H9 (cell line): ENCODE results near the gene C2orf49. TPM values are rescaled to one million over a fixed set of nuclear protein-coding genes. Genes with fewer than 3 reads are reported as not detected.

ENCODE experiments used
- DNase-seq: peaks from one replicate; pipeline ENCODE4 v3.0.0-alpha.2; 2017
- H2AFZ ChIP-seq: one replicate; pipeline ENCODE4 v1.6.1; 2013; ENCODE audit warnings: mild to moderate bottlenecking, low read length, control low read depth, moderate library complexity
- H2AK5ac ChIP-seq: 2 replicates; pipeline ENCODE4 v1.6.1; 2013; ENCODE audit warnings: low read length, control low read depth, mixed read lengths; ENCODE audit not compliant: insufficient read length
- H2BK120ac ChIP-seq: one replicate; pipeline ENCODE4 v1.6.1; 2013; ENCODE audit warnings: low read depth, mild to moderate bottlenecking, low read length, control low read depth, inconsistent platforms; ENCODE audit not compliant: poor library complexity, severe bottlenecking
- H2BK12ac ChIP-seq: 2 replicates; pipeline ENCODE4 v1.6.1; 2013; ENCODE audit warnings: low read length, control low read depth, mixed read lengths, low read depth; ENCODE audit not compliant: insufficient read length
- H2BK15ac ChIP-seq: 2 replicates; pipeline ENCODE4 v1.6.1; 2013; ENCODE audit warnings: low read depth, low read length, control low read depth
- H2BK20ac ChIP-seq: one replicate; pipeline ENCODE4 v1.6.1; 2013; ENCODE audit warnings: low read depth, mild to moderate bottlenecking, low read length, control low read depth, inconsistent platforms; ENCODE audit not compliant: poor library complexity, severe bottlenecking
- H2BK5ac ChIP-seq: 2 replicates; pipeline ENCODE4 v1.6.1; 2013; ENCODE audit warnings: low read length, control low read depth, mixed read lengths; ENCODE audit not compliant: insufficient read length
- H3K14ac ChIP-seq: 2 replicates; pipeline ENCODE4 v1.6.1; 2013; ENCODE audit warnings: low read length, control low read depth; ENCODE audit not compliant: insufficient read depth
- H3K18ac ChIP-seq: 2 replicates; pipeline ENCODE4 v1.6.1; 2013; ENCODE audit warnings: low read depth, mild to moderate bottlenecking, mixed read lengths, low read length, control low read depth; ENCODE audit not compliant: insufficient read length
- H3K23ac ChIP-seq: 2 replicates; pipeline ENCODE4 v1.6.1; 2013; ENCODE audit warnings: low read length, control low read depth, mixed read lengths, low read depth; ENCODE audit not compliant: insufficient read length
- H3K23me2 ChIP-seq: 2 replicates; pipeline ENCODE4 v1.6.1; 2013; ENCODE audit warnings: low read depth, mild to moderate bottlenecking, mixed read lengths, low read length, control low read depth; ENCODE audit not compliant: insufficient read length, poor library complexity, severe bottlenecking
- H3K27ac ChIP-seq: 2 replicates; pipeline ENCODE4 v1.5.1; 2013; ENCODE audit warnings: low read length, control low read depth, mixed read lengths, low read depth; ENCODE audit not compliant: insufficient read length
- H3K27me3 ChIP-seq: 2 replicates; pipeline ENCODE4 v1.6.1; 2013; ENCODE audit warnings: low read length, control low read depth, inconsistent platforms; ENCODE audit not compliant: insufficient read depth
- H3K4ac ChIP-seq: 2 replicates; pipeline ENCODE4 v1.6.1; 2013; ENCODE audit warnings: low read depth, mild to moderate bottlenecking, control low read depth, inconsistent platforms, low read length, moderate library complexity
- H3K4me1 ChIP-seq: 2 replicates; pipeline ENCODE4 v1.6.1; 2013; ENCODE audit warnings: low read length, control low read depth, inconsistent platforms; ENCODE audit not compliant: insufficient read depth
- H3K4me2 ChIP-seq: 2 replicates; pipeline ENCODE4 v1.6.1; 2013; ENCODE audit warnings: low read length, control low read depth, mixed read lengths; ENCODE audit not compliant: insufficient read length, insufficient read depth
- H3K56ac ChIP-seq: 2 replicates; pipeline ENCODE4 v1.6.1; 2013; ENCODE audit warnings: low read depth, mild to moderate bottlenecking, mixed read lengths, low read length, control low read depth; ENCODE audit not compliant: insufficient read length
- H3K79me1 ChIP-seq: 2 replicates; pipeline ENCODE4 v1.6.1; 2013; ENCODE audit warnings: low read depth, mild to moderate bottlenecking, moderate library complexity, low read length, control low read depth, inconsistent platforms; ENCODE audit not compliant: insufficient read depth, poor library complexity, severe bottlenecking
- H3K79me2 ChIP-seq: 2 replicates; pipeline ENCODE4 v1.6.1; 2013; ENCODE audit warnings: low read length, control low read depth, inconsistent platforms; ENCODE audit not compliant: insufficient read depth
- H3K9ac ChIP-seq: 2 replicates; pipeline ENCODE4 v1.6.1; 2013; ENCODE audit warnings: low read length, control low read depth, mixed read lengths; ENCODE audit not compliant: insufficient read length; ENCODE audit errors: extremely low read depth
- H3K9me3 ChIP-seq: one replicate; pipeline ENCODE4 v1.6.1; 2013; ENCODE audit warnings: low read depth, low read length, inconsistent platforms; ENCODE audit not compliant: control insufficient read depth
- H3T11ph ChIP-seq: one replicate; pipeline ENCODE4 v1.6.1; 2013; ENCODE audit warnings: mild to moderate bottlenecking, low read length, control low read depth, inconsistent platforms
- H4K20me1 ChIP-seq: one replicate; pipeline ENCODE4 v1.6.1; 2013; ENCODE audit not compliant: control insufficient read depth, insufficient read length, insufficient read depth
- H4K5ac ChIP-seq: 2 replicates; pipeline ENCODE4 v1.6.1; 2013; ENCODE audit warnings: low read depth, mild to moderate bottlenecking, mixed read lengths, low read length, control low read depth; ENCODE audit not compliant: insufficient read length
- H4K8ac ChIP-seq: replicated peaks from 2 replicates; pipeline ENCODE4 v1.6.1; 2013; ENCODE audit warnings: low read length, control low read depth, mixed read lengths, low read depth; ENCODE audit not compliant: insufficient read length
- H4K91ac ChIP-seq: 2 replicates; pipeline ENCODE4 v1.6.1; 2013; ENCODE audit warnings: low read depth, mild to moderate bottlenecking, moderate library complexity, mixed read lengths, low read length, control low read depth; ENCODE audit not compliant: insufficient read length
- H3K27ac Mint-ChIP-seq, 3 experiments: 2 replicates in 2 of 3; 3 replicates in 1 of 3; pipeline ENCODE4 v1.8.0; 2020 to 2021; ENCODE audit warnings: mixed read lengths in 3 of 3, mild to moderate bottlenecking in 1 of 3, moderate library complexity in 1 of 3
- H3K27me3 Mint-ChIP-seq: 2 replicates; pipeline ENCODE4 v1.8.0; 2021; ENCODE audit warnings: low read depth, mild to moderate bottlenecking, moderate library complexity, mixed read lengths
- H3K36me3 Mint-ChIP-seq, 3 experiments: 2 replicates in 2 of 3; 3 replicates in 1 of 3; pipeline ENCODE4 v1.8.0; 2020 to 2021; ENCODE audit warnings: low read depth in 3 of 3, mixed read lengths in 3 of 3; ENCODE audit not compliant: insufficient read depth in 1 of 3
- H3K4me1 Mint-ChIP-seq, 2 experiments: 2 replicates each; pipeline ENCODE4 v1.8.0; 2020; ENCODE audit warnings: mixed read lengths in 2 of 2
- H3K4me3 Mint-ChIP-seq, 2 experiments: 2 replicates in 1 of 2; 3 replicates in 1 of 2; pipeline ENCODE4 v1.8.0; 2020 to 2021; ENCODE audit warnings: mild to moderate bottlenecking in 2 of 2, mixed read lengths in 2 of 2, moderate library complexity in 1 of 2
- H3K9me3 Mint-ChIP-seq, 2 experiments: 2 replicates in 1 of 2; 3 replicates in 1 of 2; pipeline ENCODE4 v1.8.0; 2020; ENCODE audit warnings: mild to moderate bottlenecking in 2 of 2, mixed read lengths in 2 of 2, moderate library complexity in 1 of 2
- WGBS: extraction: QIAGEN DNeasy Blood & Tissue Kit; methylation state at CpG from one replicate; pipeline ENCODE4 v1.1.7; 2013; ENCODE audit warnings: missing lambda C conversion rate, low lambda C conversion rate, mixed read lengths; ENCODE audit not compliant: insufficient read length; ENCODE audit errors: extremely low coverage; 5-methylcytosine and 5-hydroxymethylcytosine counted together
- total RNA-seq: library from RNA; stranded (reverse); gene quantifications from 2 replicates; pipeline ENCODE4 v1.2.1, GENCODE V29; 2021
- TF ChIP-seq, protein P1 (sequence below): fragments of 200-600 bp; sonication (generic); conservative IDR thresholded peaks from 3 replicates; pipeline ENCODE4 v1.8.0; 2021; ENCODE audit warnings: antibody characterized with exemption, mild to moderate bottlenecking

The C2orf49 gene
- total RNA-seq, 1 experiment from 2014 or later, result 18.8 TPM

DNA sequence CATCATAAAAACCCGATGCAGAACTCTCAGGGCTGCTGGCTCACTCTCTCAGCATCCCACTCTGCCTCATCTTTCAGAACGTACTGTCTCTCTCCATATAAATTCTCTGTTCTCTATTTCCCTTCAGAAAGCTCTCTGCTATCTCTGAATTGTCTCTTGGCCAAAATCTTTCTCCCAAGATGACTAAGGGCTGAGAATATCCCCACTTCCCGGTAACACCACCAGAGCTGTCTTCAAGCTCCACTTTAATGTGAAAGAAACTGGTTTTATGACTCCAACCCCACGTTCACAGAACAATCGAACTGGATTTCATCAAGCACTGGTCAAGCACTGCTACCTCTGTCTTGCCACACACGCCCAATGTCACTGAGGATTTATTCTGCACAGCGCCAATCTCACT lies 30.2 kb upstream of the C2orf49 start:
- no peak overlapping the region for H2BK15ac ChIP-seq
- no peak overlapping the region for H3K4me3 Mint-ChIP-seq
- H3K27ac Mint-ChIP-seq, result no peak overlapping the region
- H3K9me3 Mint-ChIP-seq, result no peaks in the 10 kb centered on the region
- no peak overlapping the region for H4K91ac ChIP-seq
- no peak overlapping the region for H3K27ac ChIP-seq
- H3K27me3 ChIP-seq, result no peaks in the 10 kb centered on the region
- H4K20me1 ChIP-seq, result no peaks in the 10 kb centered on the region
- no peak overlapping the region for H3K23ac ChIP-seq
- H2BK20ac ChIP-seq, result no peak overlapping the region
- WGBS, result no CpG with 5 or more reads among the region's 7 CpGs
- H3K79me2 ChIP-seq, result no peaks in the 10 kb centered on the region; the same call in 1 of the 2 replicates
- no peak overlapping the region for H4K5ac ChIP-seq
- no peak overlapping the region for H3K9ac ChIP-seq
- no peak overlapping the region for H2BK120ac ChIP-seq
- H3T11ph ChIP-seq, result no peak overlapping the region
- H2AK5ac ChIP-seq, result no peak overlapping the region
- H4K8ac ChIP-seq, result no peak overlapping the region
- TF ChIP-seq, protein P1, sequence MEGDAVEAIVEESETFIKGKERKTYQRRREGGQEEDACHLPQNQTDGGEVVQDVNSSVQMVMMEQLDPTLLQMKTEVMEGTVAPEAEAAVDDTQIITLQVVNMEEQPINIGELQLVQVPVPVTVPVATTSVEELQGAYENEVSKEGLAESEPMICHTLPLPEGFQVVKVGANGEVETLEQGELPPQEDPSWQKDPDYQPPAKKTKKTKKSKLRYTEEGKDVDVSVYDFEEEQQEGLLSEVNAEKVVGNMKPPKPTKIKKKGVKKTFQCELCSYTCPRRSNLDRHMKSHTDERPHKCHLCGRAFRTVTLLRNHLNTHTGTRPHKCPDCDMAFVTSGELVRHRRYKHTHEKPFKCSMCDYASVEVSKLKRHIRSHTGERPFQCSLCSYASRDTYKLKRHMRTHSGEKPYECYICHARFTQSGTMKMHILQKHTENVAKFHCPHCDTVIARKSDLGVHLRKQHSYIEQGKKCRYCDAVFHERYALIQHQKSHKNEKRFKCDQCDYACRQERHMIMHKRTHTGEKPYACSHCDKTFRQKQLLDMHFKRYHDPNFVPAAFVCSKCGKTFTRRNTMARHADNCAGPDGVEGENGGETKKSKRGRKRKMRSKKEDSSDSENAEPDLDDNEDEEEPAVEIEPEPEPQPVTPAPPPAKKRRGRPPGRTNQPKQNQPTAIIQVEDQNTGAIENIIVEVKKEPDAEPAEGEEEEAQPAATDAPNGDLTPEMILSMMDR, result no peak
- H3K79me1 ChIP-seq, result peaks cover 5% of the 10 kb centered on the region
- no peak overlapping the region for H3K18ac ChIP-seq
- no peaks in the 10 kb centered on the region for H3K27me3 Mint-ChIP-seq
- H3K4ac ChIP-seq, result no peak overlapping the region
- H3K36me3 Mint-ChIP-seq, result peaks cover 4 to 22% (median 12%) of the 10 kb centered on the region in 3 experiments; a peak in 6 of 7 replicates
- no peak for DNase-seq
- no peaks in the 10 kb centered on the region; the same call in 1 of the 2 replicates for H3K4me1 ChIP-seq
- no peaks in the 10 kb centered on the region for H3K23me2 ChIP-seq
- peaks cover 15 to 16% of the 10 kb centered on the region in 2 experiments for H3K4me1 Mint-ChIP-seq
- no peaks in the 10 kb centered on the region for H3K9me3 ChIP-seq
- no peak overlapping the region for H3K4me2 ChIP-seq
- H2AFZ ChIP-seq, result no peak overlapping the region
- no peak overlapping the region for H3K56ac ChIP-seq
- no peak overlapping the region for H3K14ac ChIP-seq
- H2BK12ac ChIP-seq, result no peak overlapping the region
- no peak overlapping the region for H2BK5ac ChIP-seq
